IMR-90 (cell line): ENCODE results near the gene PPP1R14C. TPM values are rescaled to one million over a fixed set of nuclear protein-coding genes. Genes with fewer than 3 reads are reported as not detected.

Source experiments
- ATAC-seq: fragments of 200-7000 bp; cut with Tn5 transposase; 2 replicates; pipeline ENCODE4 v1.9.1; 2020; ENCODE audit warnings: low read depth, mild to moderate bottlenecking, moderate library complexity
- BruUV-seq: library from RNA; stranded (reverse); fragments of 400-500 nt; replicated peaks from 2 replicates; lab custom pipeline; 2021; lab: Mats Ljungman, UMichigan
- CTCF ChIA-PET: fragments of 300-600 bp; formaldehyde crosslinking; extraction: SDS; loops from one replicate; lab custom pipeline; 2021; ENCODE audit warnings: antibody characterized with exemption; lab: Yijun Ruan, JAX
- POLR2A ChIA-PET: fragments of 300-600 bp; sonication (Branson Sonifier 250); formaldehyde crosslinking; loops from one replicate; lab custom pipeline; 2022; ENCODE audit warnings: antibody characterized with exemption; ENCODE audit not compliant: unreplicated experiment; lab: Charles Lee
- DNase-seq: peaks from one replicate; pipeline ENCODE4 v3.0.0; 2013
- H2AFZ ChIP-seq: replicated peaks from 2 replicates; pipeline ENCODE3; 2013; ENCODE audit warnings: low read length, mild to moderate bottlenecking; ENCODE audit not compliant: poor library complexity
- H2AK5ac ChIP-seq: 2 replicates; pipeline ENCODE4 v1.6.1; 2013; ENCODE audit warnings: low read depth, low read length, inconsistent platforms
- H2AK9ac ChIP-seq: replicated peaks from 2 replicates; pipeline ENCODE3; 2013; ENCODE audit warnings: mild to moderate bottlenecking, low read depth, low read length, moderate library complexity; ENCODE audit not compliant: poor library complexity
- H2BK120ac ChIP-seq: 2 replicates; pipeline ENCODE4 v1.6.1; 2013; ENCODE audit warnings: low read depth, low read length, inconsistent platforms
- H2BK15ac ChIP-seq: 3 replicates; pipeline ENCODE4 v1.6.1; 2013; ENCODE audit warnings: low read depth, low read length, inconsistent platforms
- H2BK20ac ChIP-seq: 2 replicates; pipeline ENCODE4 v1.6.1; 2013; ENCODE audit warnings: low read depth, mild to moderate bottlenecking, inconsistent platforms, low read length, moderate library complexity
- H2BK5ac ChIP-seq: 2 replicates; pipeline ENCODE4 v1.6.1; 2013; ENCODE audit warnings: mild to moderate bottlenecking, low read depth, low read length, inconsistent platforms; ENCODE audit not compliant: poor library complexity, severe bottlenecking
- H3K14ac ChIP-seq: replicated peaks from 2 replicates; pipeline ENCODE4 v1.6.1; 2013; ENCODE audit warnings: low read depth, low read length, inconsistent platforms
- H3K18ac ChIP-seq: 2 replicates; pipeline ENCODE4 v1.6.1; 2013; ENCODE audit warnings: low read depth, low read length, control low read depth
- H3K23ac ChIP-seq: 2 replicates; pipeline ENCODE4 v1.6.1; 2013; ENCODE audit warnings: low read depth, low read length, inconsistent platforms
- H3K27ac ChIP-seq: 2 replicates; pipeline ENCODE4 v1.5.1; 2013; ENCODE audit warnings: mild to moderate bottlenecking, control low read depth, low read length; ENCODE audit not compliant: insufficient read depth
- H3K27me3 ChIP-seq: 2 replicates; pipeline ENCODE4 v1.6.1; 2013; ENCODE audit warnings: low read length; ENCODE audit not compliant: control insufficient read depth, insufficient read depth
- H3K36me3 ChIP-seq: 2 replicates; pipeline ENCODE4 v1.6.1; 2013; ENCODE audit warnings: low read length, mixed read lengths; ENCODE audit not compliant: control insufficient read depth, insufficient read depth
- H3K4ac ChIP-seq: 2 replicates; pipeline ENCODE4 v1.6.1; 2013; ENCODE audit warnings: low read depth, low read length, inconsistent platforms
- H3K4me1 ChIP-seq: 2 replicates; pipeline ENCODE4 v1.6.1; 2013; ENCODE audit warnings: low read length, mixed read lengths; ENCODE audit not compliant: control insufficient read depth, insufficient read depth
- H3K4me2 ChIP-seq: 2 replicates; pipeline ENCODE4 v1.6.1; 2013; ENCODE audit warnings: low read depth, mild to moderate bottlenecking, control low read depth, low read length, moderate library complexity
- H3K4me3 ChIP-seq: 2 replicates; pipeline ENCODE4 v1.5.1; 2013; ENCODE audit warnings: low read depth, mild to moderate bottlenecking, control low read depth, low read length, moderate library complexity; ENCODE audit not compliant: insufficient read depth
- H3K56ac ChIP-seq: 2 replicates; pipeline ENCODE4 v1.6.1; 2013; ENCODE audit warnings: low read length, inconsistent platforms; ENCODE audit not compliant: insufficient read depth; ENCODE audit errors: extremely low read depth
- H3K79me1 ChIP-seq, 2 experiments: 2 replicates each; pipeline ENCODE4 v1.6.1; 2013; ENCODE audit warnings: low read length in 2 of 2, inconsistent platforms in 1 of 2, low read depth in 1 of 2
- H3K9ac ChIP-seq: 2 replicates; pipeline ENCODE4 v1.6.1; 2013; ENCODE audit warnings: low read depth, low read length, control low read depth
- H3K9me1 ChIP-seq: 2 replicates; pipeline ENCODE4 v1.6.1; 2013; ENCODE audit warnings: low read length, inconsistent platforms; ENCODE audit not compliant: insufficient read depth
- H3K9me3 ChIP-seq: 2 replicates; pipeline ENCODE4 v1.6.1; 2013; ENCODE audit warnings: low read length; ENCODE audit not compliant: control insufficient read depth, insufficient read depth
- H4K20me1 ChIP-seq: 2 replicates; pipeline ENCODE4 v1.6.1; 2013; ENCODE audit warnings: low read length, inconsistent platforms; ENCODE audit not compliant: insufficient read depth
- H4K5ac ChIP-seq: 2 replicates; pipeline ENCODE4 v1.6.1; 2013; ENCODE audit warnings: mild to moderate bottlenecking, low read depth, low read length, control low read depth
- H4K8ac ChIP-seq, 2 experiments: 2 replicates each; pipeline ENCODE4 v1.6.1; 2013; ENCODE audit warnings: low read depth in 2 of 2, low read length in 2 of 2, control low read depth in 1 of 2, inconsistent platforms in 1 of 2
- H4K91ac ChIP-seq: 2 replicates; pipeline ENCODE4 v1.6.1; 2013; ENCODE audit warnings: low read depth, low read length, inconsistent platforms; ENCODE audit not compliant: insufficient read depth
- BHLHE40 ChIP-seq: fragments of 150-350 bp; IDR thresholded peaks from 2 replicates; pipeline ENCODE4 v1.6.1; 2016; ENCODE audit warnings: mild to moderate bottlenecking, low read depth, low read length
- CEBPB ChIP-seq: IDR thresholded peaks from 2 replicates; pipeline ENCODE4 v1.6.1; 2012; ENCODE audit warnings: low read depth, low read length, improper control_type of control experiment
- CHD1 ChIP-seq: IDR thresholded peaks from 2 replicates; pipeline ENCODE4 v1.6.1; 2012; ENCODE audit warnings: low read depth, low read length, improper control_type of control experiment
- FOS ChIP-seq: fragments of 150-350 bp; IDR thresholded peaks from 2 replicates; pipeline ENCODE4 v1.6.1; 2016; ENCODE audit warnings: low read depth, low read length
- MAFK ChIP-seq: IDR thresholded peaks from 2 replicates; pipeline ENCODE4 v1.6.1; 2012; ENCODE audit warnings: low read depth, low read length, improper control_type of control experiment
- MAZ ChIP-seq: IDR thresholded peaks from 2 replicates; pipeline ENCODE4 v1.6.1; 2012; ENCODE audit warnings: low read depth, mild to moderate bottlenecking, low read length, improper control_type of control experiment, moderate library complexity, borderline replicate concordance
- MXI1 ChIP-seq: IDR thresholded peaks from 2 replicates; pipeline ENCODE4 v1.6.1; 2012; ENCODE audit warnings: low read depth, mild to moderate bottlenecking, low read length, moderate library complexity, borderline replicate concordance
- NFE2L2 ChIP-seq: fragments of 150-350 bp; IDR thresholded peaks from 2 replicates; pipeline ENCODE4 v1.6.1; 2016; ENCODE audit warnings: low read depth, mild to moderate bottlenecking, low read length
- POLR2A ChIP-seq: IDR thresholded peaks from 2 replicates; pipeline ENCODE4 v1.6.1; 2012; ENCODE audit warnings: mild to moderate bottlenecking, low read depth, low read length
- RAD21 ChIP-seq: IDR thresholded peaks from 2 replicates; pipeline ENCODE4 v1.6.1; 2012; ENCODE audit warnings: low read length, improper control_type of control experiment
- RCOR1 ChIP-seq: IDR thresholded peaks from 2 replicates; pipeline ENCODE4 v1.6.1; 2012; ENCODE audit warnings: mild to moderate bottlenecking, low read length, improper control_type of control experiment; ENCODE audit not compliant: insufficient replicate concordance
- RFX5 ChIP-seq: IDR thresholded peaks from 2 replicates; pipeline ENCODE4 v1.8.0; 2012; ENCODE audit warnings: low read depth, mild to moderate bottlenecking, low read length, moderate library complexity
- SMC3 ChIP-seq: fragments of 150-350 bp; IDR thresholded peaks from 2 replicates; pipeline ENCODE4 v1.6.1; 2016; ENCODE audit warnings: low read depth, mild to moderate bottlenecking, antibody characterized with exemption, low read length, moderate library complexity
- WGBS, 2 experiments: methylation state at CpG; one replicate each; pipeline versions ENCODE4 v1.1.5 to v1.1.7; 2013; ENCODE audit warnings: missing lambda C conversion rate in 2 of 2; ENCODE audit not compliant: insufficient read length in 1 of 2; ENCODE audit errors: extremely low coverage in 2 of 2; 5-methylcytosine and 5-hydroxymethylcytosine counted together
- dilution Hi-C: fragments of 300-500 bp; cut with HindIII; formaldehyde crosslinking; loops from one replicate; pipeline ENCODE4 v1.14.3; 2018; ENCODE audit warnings: low sequenced_read_pairs; ENCODE audit not compliant: unreplicated experiment
- in situ Hi-C: fragments of 300-500 bp; cut with MboI; formaldehyde crosslinking; loops from 3 replicates; pipeline ENCODE4 v1.14.3; 2019; ENCODE audit warnings: low sequenced_read_pairs, inconsistent platforms, mixed read lengths
- intact Hi-C: fragments of 100-400 bp; cut with micrococcal nuclease; formaldehyde crosslinking; loops from 2 replicates; pipeline ENCODE4 v1.10.0; 2022
- polyA plus RNA-seq, 3 experiments: library from polyadenylated mRNA; depleted of rRNA; stranded (reverse); fragments of >200 nt; gene quantifications; 2 replicates each; pipeline ENCODE4 v1.2.3, GENCODE V29; 2012; ENCODE audit warnings: low replicate concordance in 1 of 3
- total RNA-seq: library from RNA; depleted of rRNA; stranded (reverse); fragments of >200 nt; gene quantifications from 2 replicates; pipeline ENCODE4 v1.2.3, GENCODE V29; 2012
- TF ChIP-seq, protein P1 (sequence below): fragments of 150-350 bp; IDR thresholded peaks from 2 replicates; pipeline ENCODE4 v1.6.1; 2017; ENCODE audit warnings: mild to moderate bottlenecking, antibody characterized with exemption, low read length, low read depth
- TF ChIP-seq, protein P2 (sequence below): fragments of 150-350 bp; IDR thresholded peaks from 2 replicates; pipeline ENCODE4 v1.6.1; 2016; ENCODE audit warnings: low read depth, mild to moderate bottlenecking, low read length, moderate library complexity, borderline replicate concordance

PPP1R14C gene
- total and polyA plus RNA-seq, 2 of the 4 experiments (the other 2 are of a cell fraction), result not detected

DNA sequence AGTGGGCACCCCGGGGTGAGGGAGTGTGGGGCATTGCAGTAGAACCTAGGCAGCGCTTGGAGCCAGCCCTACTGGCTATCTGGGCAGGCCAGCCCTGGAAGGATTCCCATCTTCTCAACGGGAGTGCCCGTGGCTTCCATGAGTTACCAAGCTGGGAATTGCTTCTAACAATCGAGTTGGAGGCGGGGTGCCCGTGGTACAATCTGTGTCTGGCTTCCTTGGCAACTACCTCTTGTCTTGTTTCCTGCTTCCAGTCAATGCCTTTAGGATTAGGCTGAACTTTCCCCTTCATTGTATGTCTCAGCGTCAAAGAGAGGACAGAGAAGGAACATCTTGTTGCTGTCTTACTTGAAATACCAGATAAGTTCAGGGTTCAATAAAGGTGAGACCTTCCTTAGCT lies 33.3 kb downstream of the PPP1R14C start:
- H3K23ac ChIP-seq, result no peak overlapping the region
- no peak overlapping the region for H2AFZ ChIP-seq
- H3K36me3 ChIP-seq, result no peaks in the 10 kb centered on the region
- no peaks in the 10 kb centered on the region for H3K4me1 ChIP-seq
- H2AK9ac ChIP-seq, result no peak overlapping the region
- no peaks in the 10 kb centered on the region for H3K27me3 ChIP-seq
- ChIA-PET POLR2A (no interaction called here), CTCF (no interaction called here)
- no peak overlapping the region for H3K56ac ChIP-seq
- no TSS peak for BruUV-seq
- DNase-seq (no peak), ATAC-seq (no peak)
- no peak overlapping the region for H2BK5ac ChIP-seq
- TF ChIP-seq SMC3, result no peak
- TF ChIP-seq RCOR1, result no peak
- no peak for TF ChIP-seq MAFK
- TF ChIP-seq RFX5, result no peak
- no peak for TF ChIP-seq NFE2L2
- no peak for TF ChIP-seq CHD1
- no peak for TF ChIP-seq CEBPB
- TF ChIP-seq BHLHE40, result no peak
- TF ChIP-seq FOS, result no peak
- no peak for TF ChIP-seq MAZ
- no peak for TF ChIP-seq RAD21
- TF ChIP-seq, protein P1, sequence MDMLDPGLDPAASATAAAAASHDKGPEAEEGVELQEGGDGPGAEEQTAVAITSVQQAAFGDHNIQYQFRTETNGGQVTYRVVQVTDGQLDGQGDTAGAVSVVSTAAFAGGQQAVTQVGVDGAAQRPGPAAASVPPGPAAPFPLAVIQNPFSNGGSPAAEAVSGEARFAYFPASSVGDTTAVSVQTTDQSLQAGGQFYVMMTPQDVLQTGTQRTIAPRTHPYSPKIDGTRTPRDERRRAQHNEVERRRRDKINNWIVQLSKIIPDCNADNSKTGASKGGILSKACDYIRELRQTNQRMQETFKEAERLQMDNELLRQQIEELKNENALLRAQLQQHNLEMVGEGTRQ, result no peak
- TF ChIP-seq MXI1, result no peak
- TF ChIP-seq POLR2A, result no peak
- TF ChIP-seq, protein P2, sequence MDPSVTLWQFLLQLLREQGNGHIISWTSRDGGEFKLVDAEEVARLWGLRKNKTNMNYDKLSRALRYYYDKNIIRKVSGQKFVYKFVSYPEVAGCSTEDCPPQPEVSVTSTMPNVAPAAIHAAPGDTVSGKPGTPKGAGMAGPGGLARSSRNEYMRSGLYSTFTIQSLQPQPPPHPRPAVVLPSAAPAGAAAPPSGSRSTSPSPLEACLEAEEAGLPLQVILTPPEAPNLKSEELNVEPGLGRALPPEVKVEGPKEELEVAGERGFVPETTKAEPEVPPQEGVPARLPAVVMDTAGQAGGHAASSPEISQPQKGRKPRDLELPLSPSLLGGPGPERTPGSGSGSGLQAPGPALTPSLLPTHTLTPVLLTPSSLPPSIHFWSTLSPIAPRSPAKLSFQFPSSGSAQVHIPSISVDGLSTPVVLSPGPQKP, result no peak
- H4K91ac ChIP-seq, result no peak overlapping the region
- H2BK120ac ChIP-seq, result no peak overlapping the region
- no peak overlapping the region for H3K18ac ChIP-seq
- H3K14ac ChIP-seq, result no peak overlapping the region
- H4K20me1 ChIP-seq, result no peaks in the 10 kb centered on the region
- H2BK20ac ChIP-seq, result no peak overlapping the region
- H3K4ac ChIP-seq, result no peak overlapping the region
- no CpG with 5 or more reads among the region's 8 CpGs for WGBS, 2 experiments
- in situ Hi-C loops (no loop called here), dilution Hi-C loops (no loop called here), intact Hi-C loops (no loop called here)
- H4K5ac ChIP-seq, result no peak overlapping the region
- no peak overlapping the region for H3K4me2 ChIP-seq
- no peaks in the 10 kb centered on the region for H3K79me1 ChIP-seq
- no peaks in the 10 kb centered on the region for H3K9me3 ChIP-seq
- no peak overlapping the region for H4K8ac ChIP-seq
- H3K9ac ChIP-seq, result no peak overlapping the region
- H3K9me1 ChIP-seq, result no peaks in the 10 kb centered on the region
- no peak overlapping the region for H3K4me3 ChIP-seq
- H2AK5ac ChIP-seq, result no peak overlapping the region
- no peak overlapping the region for H3K27ac ChIP-seq
- no peak overlapping the region for H2BK15ac ChIP-seq
